NB4 (cell line): ENCODE measurements around the gene LGALS3BP.

Experiments used
- MYC ChIP-seq: IDR thresholded peaks from 2 replicates; pipeline ENCODE4 v1.6.1; 2011; ENCODE audit warnings: low read depth, low read length
- TF ChIP-seq, protein P1 (sequence below): IDR thresholded peaks from one replicate; pipeline ENCODE4 v1.5.1; 2012; ENCODE audit warnings: low read depth, low read length

- TF ChIP-seq, protein P1, sequence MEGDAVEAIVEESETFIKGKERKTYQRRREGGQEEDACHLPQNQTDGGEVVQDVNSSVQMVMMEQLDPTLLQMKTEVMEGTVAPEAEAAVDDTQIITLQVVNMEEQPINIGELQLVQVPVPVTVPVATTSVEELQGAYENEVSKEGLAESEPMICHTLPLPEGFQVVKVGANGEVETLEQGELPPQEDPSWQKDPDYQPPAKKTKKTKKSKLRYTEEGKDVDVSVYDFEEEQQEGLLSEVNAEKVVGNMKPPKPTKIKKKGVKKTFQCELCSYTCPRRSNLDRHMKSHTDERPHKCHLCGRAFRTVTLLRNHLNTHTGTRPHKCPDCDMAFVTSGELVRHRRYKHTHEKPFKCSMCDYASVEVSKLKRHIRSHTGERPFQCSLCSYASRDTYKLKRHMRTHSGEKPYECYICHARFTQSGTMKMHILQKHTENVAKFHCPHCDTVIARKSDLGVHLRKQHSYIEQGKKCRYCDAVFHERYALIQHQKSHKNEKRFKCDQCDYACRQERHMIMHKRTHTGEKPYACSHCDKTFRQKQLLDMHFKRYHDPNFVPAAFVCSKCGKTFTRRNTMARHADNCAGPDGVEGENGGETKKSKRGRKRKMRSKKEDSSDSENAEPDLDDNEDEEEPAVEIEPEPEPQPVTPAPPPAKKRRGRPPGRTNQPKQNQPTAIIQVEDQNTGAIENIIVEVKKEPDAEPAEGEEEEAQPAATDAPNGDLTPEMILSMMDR: no peak
- no peak for TF ChIP-seq MYC
These were observed 46.9 kb upstream of the LGALS3BP start for GRCh38 chr17:79026376-79027273.
